Panc1 (cell line): ENCODE measurements around the gene ANXA6.

Experiments used
- CTCF ChIP-seq: fragments of 450-650 bp; IDR thresholded peaks from 2 replicates; pipeline ENCODE4 v1.5.1; 2017; ENCODE audit warnings: mild to moderate bottlenecking
- POLR2AphosphoS5 ChIP-seq: IDR thresholded peaks from 2 replicates; pipeline ENCODE4 v1.6.1; 2012; ENCODE audit warnings: mild to moderate bottlenecking, low read depth, low read length, moderate library complexity
- SIN3A ChIP-seq: IDR thresholded peaks from 2 replicates; pipeline ENCODE4 v1.6.1; 2012; ENCODE audit warnings: low read depth, mild to moderate bottlenecking, low read length, moderate library complexity, borderline replicate concordance; ENCODE audit not compliant: insufficient read depth
- TCF7L2 ChIP-seq: IDR thresholded peaks from 2 replicates; pipeline ENCODE4 v1.6.1; 2011; ENCODE audit warnings: mild to moderate bottlenecking, low read depth, low read length, inconsistent platforms

GRCh38 chr5:151196556-151197290, 39.1 kb upstream of the ANXA6 start:
- TF ChIP-seq CTCF (no peak), POLR2AphosphoS5 (no peak), SIN3A (no peak), TCF7L2 (no peak)
